ENCODE results near the gene LARP4. TPM values are rescaled to one million over a fixed set of nuclear protein-coding genes. Genes with fewer than 3 reads are reported as not detected.

LARP4 gene
- total RNA-seq, 4 donors from 2014 or later, result 30.0 to 68.2 (median 56.8) TPM

- no peak for ATAC-seq
- no peak overlapping the region for H3K4me3 ChIP-seq
- WGBS, 2 donors (ENCODE audit: low coverage in 1 of 2), result 80 to 85% methylated on average over 4 of the region's 4 CpGs
- no peaks in the 10 kb centered on the region for H3K27me3 ChIP-seq
- TF ChIP-seq POLR2A (IDR thresholded peaks at IDR 0.05) (no peak), EP300 (IDR thresholded peaks at IDR 0.05) (no peak), CTCF (IDR thresholded peaks at IDR 0.05) (no peak), POLR2AphosphoS5 (IDR thresholded peaks at IDR 0.05) (no peak)
- no peaks in the 10 kb centered on the region for H3K36me3 ChIP-seq
- no peaks in the 10 kb centered on the region for H3K9me3 ChIP-seq
- no peak overlapping the region for H3K27ac ChIP-seq
- H3K4me1 ChIP-seq, result peaks cover 0 to 61% (median 7%) of the 10 kb centered on the region in 3 donors
Measured at GRCh38 chr12:50514526-50515276, 114.0 kb downstream of the LARP4 start.

- H3K4me1 ChIP-seq, result peaks cover 0 to 59% (median 10%) of the 10 kb centered on the region in 3 donors
- H3K4me3 ChIP-seq, result no peak overlapping the region
- WGBS, 2 donors (ENCODE audit: low coverage in 1 of 2), result 84 to 90% methylated on average over 2 of the region's 2 CpGs
- no peaks in the 10 kb centered on the region for H3K36me3 ChIP-seq
- H3K27ac ChIP-seq, result no peak overlapping the region
- TF ChIP-seq CTCF (IDR thresholded peaks at IDR 0.05), result no peak
- TF ChIP-seq POLR2AphosphoS5 (IDR thresholded peaks at IDR 0.05), result no peak
- no peak for TF ChIP-seq POLR2A (IDR thresholded peaks at IDR 0.05)
- no peak for TF ChIP-seq EP300 (IDR thresholded peaks at IDR 0.05)
- H3K27me3 ChIP-seq, result no peaks in the 10 kb centered on the region
- H3K9me3 ChIP-seq, result no peaks in the 10 kb centered on the region
- ATAC-seq, result no peak
Measured at GRCh38 chr12:50515587-50515986, 114.9 kb downstream of the LARP4 start.

GRCh38 chr12:50517421-50518048 is 116.8 kb downstream of the LARP4 start:
- H3K27me3 ChIP-seq, result no peaks in the 10 kb centered on the region
- H3K36me3 ChIP-seq, result no peaks in the 10 kb centered on the region
- WGBS, 2 donors (ENCODE audit: low coverage in 1 of 2), result 14 to 46% methylated on average over 2 to 3 of the region's 3 CpGs
- peaks cover 0 to 71% (median 12%) of the 10 kb centered on the region in 3 donors for H3K4me1 ChIP-seq
- no peak for TF ChIP-seq EP300 (IDR thresholded peaks at IDR 0.05)
- TF ChIP-seq POLR2AphosphoS5 (IDR thresholded peaks at IDR 0.05), result peak; percentile 5
- TF ChIP-seq POLR2A (IDR thresholded peaks at IDR 0.05), result no peak
- no peak for TF ChIP-seq CTCF (IDR thresholded peaks at IDR 0.05)
- no peaks in the 10 kb centered on the region for H3K9me3 ChIP-seq
- no peak for ATAC-seq
- no peak overlapping the region for H3K4me3 ChIP-seq
- peak overlapping the region in 3 of 4 donors; percentile 5 to 35 (median 33) for H3K27ac ChIP-seq

DNA sequence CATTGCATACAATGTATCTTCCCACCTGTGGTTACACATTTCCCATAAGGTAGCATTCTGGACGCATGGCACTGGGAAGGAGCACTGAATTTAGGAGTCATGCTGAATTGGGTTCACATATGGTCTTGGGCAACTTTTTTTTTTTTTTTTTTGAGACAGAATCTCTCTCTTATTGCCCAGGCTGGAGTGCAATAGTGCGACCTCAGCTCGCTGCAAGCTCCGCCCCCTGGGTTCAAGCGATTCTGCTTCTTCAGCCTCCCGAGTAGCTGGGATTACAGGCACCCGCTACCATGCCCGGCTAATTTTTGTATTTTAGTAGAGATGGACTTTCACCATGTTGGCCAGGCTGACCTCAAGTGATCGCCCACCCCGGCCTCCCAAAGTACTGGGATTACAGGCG is 117.4 kb downstream of the LARP4 start:
- Histone ChIP-seq H3K9me3 (no peaks in the 10 kb centered on the region), H3K36me3 (no peaks in the 10 kb centered on the region), H3K27ac (peak overlapping the region in 2 of 4 donors; percentile 33 to 35), H3K27me3 (no peaks in the 10 kb centered on the region), H3K4me1 (peaks cover 0 to 68% (median 12%) of the 10 kb centered on the region in 3 donors), H3K4me3 (no peak overlapping the region)
- no peak for TF ChIP-seq POLR2AphosphoS5 (IDR thresholded peaks at IDR 0.05)
- no peak for TF ChIP-seq CTCF (IDR thresholded peaks at IDR 0.05)
- no peak for TF ChIP-seq POLR2A (IDR thresholded peaks at IDR 0.05)
- TF ChIP-seq EP300 (IDR thresholded peaks at IDR 0.05), result no peak
- no peak for ATAC-seq
- 95 to 97% methylated on average over 6 to 9 of the region's 11 CpGs for WGBS, 2 donors (ENCODE audit: low coverage in 1 of 2)

Measured in gastroesophageal sphincter (tissue), 4 donors.